GM12878 (cell line): ENCODE data around the gene MGA. TPM values are rescaled to one million over a fixed set of nuclear protein-coding genes. Genes with fewer than 3 reads are reported as not detected.

ENCODE experiments used
- ATF3 ChIP-seq: IDR thresholded peaks from 2 replicates; pipeline ENCODE4 v1.6.1; 2011; ENCODE audit warnings: low read depth, mild to moderate bottlenecking, low read length, moderate library complexity, borderline replicate concordance; ENCODE audit errors: extremely low read depth
- IRF5 ChIP-seq: fragments of 450-650 bp; IDR thresholded peaks from 2 replicates; pipeline ENCODE4 v1.6.1; 2017; ENCODE audit warnings: borderline replicate concordance
- RELA ChIP-seq: fragments of 450-650 bp; IDR thresholded peaks from 2 replicates; pipeline ENCODE4 v1.8.0; 2014; ENCODE audit warnings: borderline replicate concordance; ENCODE audit not compliant: partially characterized antibody
- USF1 ChIP-seq: IDR thresholded peaks from 2 replicates; pipeline ENCODE4 v1.6.1; 2011; ENCODE audit warnings: borderline replicate concordance, low read depth, mild to moderate bottlenecking, moderate library complexity, mixed read lengths, low read length; ENCODE audit not compliant: insufficient read depth; ENCODE audit errors: extremely low read length
- ZBTB33 ChIP-seq: fragments of 450-650 bp; IDR thresholded peaks from 2 replicates; pipeline ENCODE4 v1.6.1; 2017; ENCODE audit warnings: mild to moderate bottlenecking
- ZNF687 ChIP-seq: fragments of 450-650 bp; IDR thresholded peaks from 2 replicates; pipeline ENCODE4 v1.6.1; 2017; ENCODE audit warnings: mild to moderate bottlenecking, moderate library complexity
- polyA plus RNA-seq, 11 experiments: library from polyadenylated mRNA; depleted of rRNA in 4 of 11; unstranded in 6 of 11; stranded (reverse) in 5 of 11; fragments of >200 nt; fragmentation: Nextera tagmentation in 4 of 11; fragmentation: Illumina TruSeq in 1 of 11; extraction: Ambion mirVana in 4 of 11; extraction: Trizol in 1 of 11; gene quantifications; 1 replicate in 1 of 11; 2 replicates in 10 of 11; pipeline versions ENCODE4 v1.2.1 to v1.2.3, GENCODE V29; 2011 to 2016; ENCODE audit warnings: inconsistent platforms in 2 of 11, missing spikeins in 2 of 11, low read depth in 1 of 11
- total RNA-seq, 4 experiments: library from RNA; depleted of rRNA in 3 of 4; stranded (reverse); fragments of >200 nt in 3 of 4; fragmentation: Illumina TruSeq in 1 of 4; extraction: Trizol in 1 of 4; gene quantifications; 2 replicates each; pipeline versions ENCODE4 v1.2.1 to v1.2.3, GENCODE V29; 2013 to 2021

The MGA gene
- total and polyA plus RNA-seq, 10 of the 15 experiments (the other 5 are each of a cell fraction or from before 2014, with no cell fraction given), result 2.6 to 29.6 (median 17.0) TPM

- no peak for TF ChIP-seq ZNF687
- TF ChIP-seq ZBTB33, result no peak
- TF ChIP-seq RELA, result no peak
- no peak for TF ChIP-seq IRF5
- TF ChIP-seq USF1, result no peak
- no peak for TF ChIP-seq ATF3
These were observed 38.6 kb downstream of the MGA start (continued) for GRCh38 chr15:41698779-41699178.
